Fibroblast of the aortic adventitia (primary cell): ENCODE results near the gene TRIM63. TPM values are rescaled to one million over a fixed set of nuclear protein-coding genes. Genes with fewer than 3 reads are reported as not detected.

Source experiments
- DNase-seq: peaks from one replicate; pipeline ENCODE4 v3.0.0-alpha.2; 2010; ENCODE audit warnings: low read depth
- H3K4me3 ChIP-seq: 2 replicates; pipeline ENCODE4 v1.5.1; 2011; ENCODE audit warnings: low read depth, mild to moderate bottlenecking, control low read depth, low read length, moderate library complexity
- CTCF ChIP-seq: IDR thresholded peaks from 2 replicates; pipeline ENCODE4 v1.5.1; 2011; ENCODE audit warnings: mild to moderate bottlenecking, low read length, control low read depth, inconsistent platforms; ENCODE audit not compliant: insufficient read depth
- total RNA-seq: library from RNA; depleted of rRNA; stranded (reverse); fragments of >200 nt; gene quantifications from 2 replicates; pipeline ENCODE4 v1.2.3, GENCODE V29; 2012; ENCODE audit warnings: low replicate concordance

The TRIM63 gene
- total RNA-seq, 1 donor, result 0.09 TPM

GRCh38 chr1:26041978-26042377 is 25.5 kb downstream of the TRIM63 start:
- no peak for DNase-seq
- H3K4me3 ChIP-seq, result no peak overlapping the region
- no peak for TF ChIP-seq CTCF

GRCh38 chr1:26041401-26041800 is 26.0 kb downstream of the TRIM63 start:
- no peak overlapping the region for H3K4me3 ChIP-seq
- no peak for TF ChIP-seq CTCF
- DNase-seq, result no peak

- DNase-seq, result no peak
- no peak for TF ChIP-seq CTCF
These were observed 28.5 kb downstream of the TRIM63 start for GRCh38 chr1:26038904-26039303.

GRCh38 chr1:26038477-26038876 is 29.0 kb downstream of the TRIM63 start:
- DNase-seq, result no peak
- TF ChIP-seq CTCF, result no peak
- no peak overlapping the region for H3K4me3 ChIP-seq

More at GRCh38 chr1:26038904-26039303, 28.5 kb downstream of the TRIM63 start:
- no peak overlapping the region for H3K4me3 ChIP-seq

- DNase-seq, result no peak
- H3K4me3 ChIP-seq, result no peak overlapping the region
- no peak for TF ChIP-seq CTCF
These were observed 29.5 kb downstream of the TRIM63 start for GRCh38 chr1:26037904-26038303.

GRCh38 chr1:26036756-26037281 is 30.6 kb downstream of the TRIM63 start:
- DNase-seq, result no peak
- no peak overlapping the region for H3K4me3 ChIP-seq
- TF ChIP-seq CTCF, result no peak
